Colonic mucosa (tissue), 4 donors: ENCODE results near the gene MUC5B. TPM values are rescaled to one million over a fixed set of nuclear protein-coding genes. Genes with fewer than 3 reads are reported as not detected.
"Not testable (repeated sequence)": the region's sequence is repeated elsewhere in the genome, so short reads cannot be mapped to it uniquely, and the experiment has no call there.

Experiments
- DNase-seq: peaks from one replicate; pipeline ENCODE4 v3.0.0-alpha.2; 2020
- H3K27ac ChIP-seq: fragments of 200-600 bp; one replicate; pipeline ENCODE4 v1.8.0; 2021
- H3K27me3 ChIP-seq: fragments of 200-600 bp; one replicate; pipeline ENCODE4 v1.8.0; 2021
- H3K36me3 ChIP-seq: fragments of 200-600 bp; one replicate; pipeline ENCODE4 v1.8.0; 2021
- H3K4me1 ChIP-seq: fragments of 200-600 bp; one replicate; pipeline ENCODE4 v1.8.0; 2021; ENCODE audit warnings: mild to moderate bottlenecking
- H3K4me3 ChIP-seq: fragments of 200-600 bp; one replicate; pipeline ENCODE4 v1.8.0; 2021
- H3K9ac ChIP-seq, 2 donors: one replicate each; pipeline ENCODE4 v1.7.0; 2013; ENCODE audit warnings: control low read depth in 2 of 2, low read depth in 2 of 2, low read length in 2 of 2
- H3K9me3 ChIP-seq: fragments of 200-600 bp; one replicate; pipeline ENCODE4 v1.8.0; 2021
- intact Hi-C: fragments of 100-400 bp; cut with DNase I; formaldehyde crosslinking; loops from one replicate; pipeline ENCODE4 v1.14.1; 2022
- total RNA-seq, 2 donors: library from RNA; stranded (reverse); fragmentation: NEBNext Ultra II Directional in 1 of 2; extraction: Animal tissue kit (Norgen Biotek cat#: 25700) in 1 of 2; gene quantifications; one replicate each; pipeline ENCODE4 v1.2.1, GENCODE V29; 2021
- TF ChIP-seq, protein P1 (sequence below): fragments of 200-600 bp; IDR thresholded peaks from one replicate; pipeline ENCODE4 v1.8.0; 2022; ENCODE audit warnings: antibody characterized with exemption, mild to moderate bottlenecking
- donor health status: healthy.
- donor health status: DM: no; HTN: no; CAD: no.
- donor health status: DM: no; HTN: no; CAD: no.

Gene MUC5B
- total RNA-seq, 2 donors from 2014 or later: 285 to 655 TPM

DNA sequence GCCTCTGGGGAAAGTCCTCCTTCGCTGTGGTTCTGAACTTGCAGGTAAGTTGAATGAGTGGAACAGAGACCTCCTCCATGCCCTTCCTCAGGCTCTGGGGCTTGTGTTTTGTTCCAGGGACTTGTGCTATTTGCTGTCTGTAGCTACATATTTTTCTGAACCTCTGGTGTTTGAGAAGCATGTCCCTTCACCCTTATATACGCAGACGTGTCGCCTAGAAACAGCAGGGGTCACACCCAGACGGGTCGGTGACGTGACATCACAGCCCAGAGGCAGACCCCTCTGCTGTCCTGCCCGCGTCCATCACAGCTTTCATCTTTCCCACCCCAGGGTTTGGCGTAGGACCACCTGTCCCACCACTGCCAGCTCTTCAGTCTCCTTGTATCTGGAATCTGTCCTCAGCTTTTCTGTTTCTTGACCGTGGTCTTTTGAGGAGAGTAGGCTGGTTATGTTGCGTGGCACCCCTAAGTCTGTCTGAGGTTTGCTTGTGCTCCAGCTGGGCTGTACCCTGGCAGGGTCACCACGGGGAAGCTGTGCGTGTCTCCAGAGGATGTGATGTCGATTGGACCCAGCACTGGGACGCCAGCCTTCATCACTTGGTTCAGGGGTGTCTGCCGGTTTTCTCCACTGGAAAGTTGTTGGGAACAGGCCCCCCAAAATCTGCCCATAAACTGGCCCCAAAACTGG lies 13.4 kb upstream of the MUC5B start:
- TF ChIP-seq, protein P1, sequence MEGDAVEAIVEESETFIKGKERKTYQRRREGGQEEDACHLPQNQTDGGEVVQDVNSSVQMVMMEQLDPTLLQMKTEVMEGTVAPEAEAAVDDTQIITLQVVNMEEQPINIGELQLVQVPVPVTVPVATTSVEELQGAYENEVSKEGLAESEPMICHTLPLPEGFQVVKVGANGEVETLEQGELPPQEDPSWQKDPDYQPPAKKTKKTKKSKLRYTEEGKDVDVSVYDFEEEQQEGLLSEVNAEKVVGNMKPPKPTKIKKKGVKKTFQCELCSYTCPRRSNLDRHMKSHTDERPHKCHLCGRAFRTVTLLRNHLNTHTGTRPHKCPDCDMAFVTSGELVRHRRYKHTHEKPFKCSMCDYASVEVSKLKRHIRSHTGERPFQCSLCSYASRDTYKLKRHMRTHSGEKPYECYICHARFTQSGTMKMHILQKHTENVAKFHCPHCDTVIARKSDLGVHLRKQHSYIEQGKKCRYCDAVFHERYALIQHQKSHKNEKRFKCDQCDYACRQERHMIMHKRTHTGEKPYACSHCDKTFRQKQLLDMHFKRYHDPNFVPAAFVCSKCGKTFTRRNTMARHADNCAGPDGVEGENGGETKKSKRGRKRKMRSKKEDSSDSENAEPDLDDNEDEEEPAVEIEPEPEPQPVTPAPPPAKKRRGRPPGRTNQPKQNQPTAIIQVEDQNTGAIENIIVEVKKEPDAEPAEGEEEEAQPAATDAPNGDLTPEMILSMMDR: no peak
- intact Hi-C loops: loop anchor here (10.0 kb wide), 1 partner anchor 305 kb away; no protein-coding TSS in a partner anchor
- no peak overlapping the region for H3K9ac ChIP-seq

DNA sequence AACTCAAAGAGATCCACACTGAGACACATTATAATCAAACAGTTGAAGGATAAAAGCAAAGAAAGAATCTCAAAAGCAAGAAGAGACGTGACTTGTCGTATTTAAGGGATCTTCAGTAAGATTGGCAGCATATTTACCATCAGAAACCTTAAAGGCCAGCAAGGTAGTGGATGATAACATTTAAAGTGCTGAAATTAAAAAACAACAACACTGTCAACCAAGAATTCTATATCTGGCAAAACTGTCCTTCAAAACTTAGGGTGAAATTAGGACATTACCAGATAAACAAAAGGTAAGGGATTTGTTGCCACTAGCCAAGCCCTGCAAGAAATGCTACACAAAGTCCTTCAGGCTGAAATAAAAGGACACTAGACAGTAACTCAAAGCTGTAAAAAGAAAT lies 11.0 kb upstream of the MUC5B start:
- intact Hi-C loops: no loop called here
- Histone ChIP-seq H3K27me3 (no peaks in the 10 kb centered on the region), H3K9me3 (no peaks in the 10 kb centered on the region), H3K27ac (no peak overlapping the region), H3K4me3 (no peak overlapping the region), H3K9ac (no peak overlapping the region), H3K4me1 (no peaks in the 10 kb centered on the region), H3K36me3 (no peaks in the 10 kb centered on the region)
- DNase-seq: no peak
- TF ChIP-seq, protein P1: no peak

More for the DNA sequence above, 13.4 kb upstream of the MUC5B start:
- no peaks in the 10 kb centered on the region for H3K36me3 ChIP-seq
- H3K4me1 ChIP-seq: no peaks in the 10 kb centered on the region
- H3K4me3 ChIP-seq: no peak overlapping the region
- no peaks in the 10 kb centered on the region for H3K9me3 ChIP-seq
- H3K27ac ChIP-seq: no peak overlapping the region
- DNase-seq: no peak
- H3K27me3 ChIP-seq: no peaks in the 10 kb centered on the region

DNA sequence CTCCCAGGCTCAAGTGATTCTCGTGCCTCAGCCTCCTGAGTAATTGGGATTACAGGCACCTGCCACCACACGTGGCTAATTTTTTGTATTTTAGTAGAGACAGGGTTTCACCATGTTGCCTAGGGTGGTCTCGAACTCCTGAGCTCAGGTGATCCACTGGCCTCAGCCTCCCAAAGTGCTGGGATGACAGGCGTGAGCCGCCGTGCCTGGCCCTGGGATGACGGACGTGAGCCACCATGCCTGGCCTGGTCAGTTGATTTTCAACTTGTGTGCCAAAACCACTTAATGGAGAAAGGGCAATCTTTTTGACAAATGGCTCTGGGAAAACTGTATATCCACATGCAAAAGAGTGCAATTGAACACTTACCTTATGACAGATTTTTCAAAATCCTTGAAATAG lies 7.0 kb upstream of the MUC5B start:
- H3K27me3 ChIP-seq, H3K36me3 ChIP-seq, H3K4me3 ChIP-seq, DNase-seq, H3K9me3 ChIP-seq, H3K9ac ChIP-seq, intact Hi-C loops, H3K27ac ChIP-seq: not testable (repeated sequence)
- peaks cover 12% of the 10 kb centered on the region for H3K4me1 ChIP-seq

DNA sequence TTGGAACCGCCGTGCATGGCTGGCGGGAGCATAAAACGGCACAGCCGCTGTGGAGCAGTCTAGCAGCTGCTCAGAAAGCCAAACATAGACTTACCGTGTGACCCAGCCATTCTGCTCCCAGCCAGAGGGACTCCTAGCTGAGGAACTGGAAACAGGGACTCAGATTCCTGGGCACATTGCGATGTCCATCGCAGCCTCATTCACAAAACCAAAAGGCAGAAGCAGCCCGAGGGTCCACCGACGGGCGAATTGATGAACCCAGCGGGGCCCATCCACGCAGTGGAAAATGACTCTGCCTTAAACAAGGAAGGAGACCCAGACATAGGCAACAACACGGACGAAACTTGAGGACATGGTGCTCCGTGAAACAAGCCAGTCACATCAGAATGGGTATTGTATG lies 5.7 kb upstream of the MUC5B start:
- no peak for DNase-seq
- H3K4me3 ChIP-seq: no peak overlapping the region
- TF ChIP-seq, protein P1: no peak
- no peaks in the 10 kb centered on the region for H3K9me3 ChIP-seq
- no peak overlapping the region for H3K27ac ChIP-seq
- H3K36me3 ChIP-seq: no peaks in the 10 kb centered on the region
- peaks cover 18% of the 10 kb centered on the region for H3K4me1 ChIP-seq
- no peak overlapping the region for H3K9ac ChIP-seq
- intact Hi-C loops: no loop called here
- H3K27me3 ChIP-seq: no peaks in the 10 kb centered on the region

DNA sequence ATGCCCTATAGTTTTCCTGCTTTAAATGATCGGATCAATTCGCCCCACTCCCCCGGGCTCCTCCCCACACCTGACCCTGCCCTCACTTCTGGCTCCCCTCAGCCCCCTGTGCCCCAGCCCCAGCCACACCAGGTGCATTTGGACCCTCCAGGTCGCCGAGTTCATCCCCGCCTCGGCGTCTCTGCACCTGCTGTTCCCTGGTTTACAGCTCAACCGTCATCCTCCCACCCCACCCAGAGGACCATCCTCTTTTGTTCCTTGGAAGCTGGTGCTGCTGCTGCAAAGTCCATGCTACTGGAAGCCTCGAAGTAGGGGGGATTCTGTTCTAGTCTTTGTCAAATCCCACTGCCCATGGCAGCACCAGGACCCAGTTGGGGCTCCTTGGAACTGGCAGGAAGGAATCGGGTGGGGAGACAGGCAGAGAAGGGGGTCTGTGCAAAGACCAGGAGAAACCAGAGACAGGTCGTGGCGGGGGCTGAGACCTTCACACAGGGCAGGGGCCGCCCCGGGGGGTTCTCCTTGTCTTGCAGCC lies 4.5 kb upstream of the MUC5B start:
- peak; percentile 80 for DNase-seq
- Histone ChIP-seq H3K9ac (peak overlapping the region; percentile 42 to 82), H3K4me3 (no peak overlapping the region), H3K9me3 (no peaks in the 10 kb centered on the region), H3K27me3 (no peaks in the 10 kb centered on the region), H3K27ac (peak overlapping the region; percentile 89), H3K4me1 (peaks cover 23% of the 10 kb centered on the region), H3K36me3 (no peaks in the 10 kb centered on the region)
- intact Hi-C loops: no loop called here
- TF ChIP-seq, protein P1: no peak

DNA sequence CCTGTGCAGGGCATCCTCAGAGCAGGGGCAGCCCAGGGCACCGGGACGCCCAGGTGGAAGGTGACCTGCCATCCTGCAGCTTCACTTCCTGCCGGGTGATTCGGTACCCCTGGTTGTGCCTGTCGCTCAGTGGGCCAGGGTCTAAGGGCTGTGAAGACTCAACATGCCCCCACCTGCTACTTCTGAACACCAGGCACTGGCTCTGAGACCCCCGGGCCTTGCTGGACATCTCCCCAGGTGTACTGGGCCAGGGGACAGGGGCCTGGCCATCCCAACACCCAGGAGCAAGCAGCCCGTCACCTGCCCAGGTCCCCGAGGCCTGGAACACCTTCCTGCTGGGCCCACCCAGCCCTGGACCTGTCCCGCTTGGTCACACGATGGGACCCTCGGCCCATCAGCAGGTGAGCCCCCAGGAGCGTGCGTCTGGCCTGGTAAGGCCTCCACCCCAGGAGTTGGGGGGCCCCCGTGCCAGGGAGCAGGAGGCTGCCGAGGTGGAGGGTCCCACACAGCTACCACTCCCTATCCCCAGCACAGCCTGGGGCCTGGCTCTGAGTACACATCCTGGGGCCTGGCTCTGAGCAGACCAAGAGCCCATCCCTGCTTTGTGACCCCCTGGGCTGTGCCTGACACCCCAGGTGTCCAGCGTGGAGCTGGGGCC lies 3.9 kb upstream of the MUC5B start:
- no peaks in the 10 kb centered on the region for H3K36me3 ChIP-seq
- peak; percentile 26 for DNase-seq
- H3K9me3 ChIP-seq: no peaks in the 10 kb centered on the region
- peak overlapping the region; percentile 66 to 82 for H3K9ac ChIP-seq
- H3K27me3 ChIP-seq: no peaks in the 10 kb centered on the region
- intact Hi-C loops: no loop called here
- H3K27ac ChIP-seq: peak overlapping the region; percentile 89
- peaks cover 23% of the 10 kb centered on the region for H3K4me1 ChIP-seq
- no peak overlapping the region for H3K4me3 ChIP-seq
- TF ChIP-seq, protein P1: no peak
